Upper lobe of left lung (tissue), 6 donors: ENCODE measurements around the gene UQCC2. TPM values are rescaled to one million over a fixed set of nuclear protein-coding genes. Genes with fewer than 3 reads are reported as not detected.

Source experiments
- ATAC-seq, 2 donors: fragments of 200-7000 bp; cut with Tn5 transposase; one replicate each; pipeline ENCODE4 v1.9.1; 2022; ENCODE audit warnings: mild to moderate bottlenecking in 2 of 2, moderate library complexity in 2 of 2; ENCODE audit not compliant: low FRiP score in 2 of 2
- DNase-seq, 2 donors: peaks; one replicate each; pipeline ENCODE4 v3.0.0-alpha.2; 2019 to 2020
- H3K27ac ChIP-seq, 4 donors: fragments of 200-600 bp; sonication (generic); one replicate each; pipeline ENCODE4 v1.5.1; 2016 to 2019
- H3K27me3 ChIP-seq, 4 donors: fragments of 200-600 bp; sonication (generic); one replicate each; pipeline ENCODE4 v1.5.1; 2017 to 2019
- H3K36me3 ChIP-seq, 4 donors: fragments of 200-600 bp; sonication (generic); one replicate each; pipeline ENCODE4 v1.5.1; 2016 to 2019
- H3K4me1 ChIP-seq, 4 donors: fragments of 200-600 bp; sonication (generic); one replicate each; pipeline ENCODE4 v1.5.1; 2018 to 2019
- H3K4me3 ChIP-seq, 4 donors: fragments of 200-600 bp; sonication (generic); one replicate each; pipeline ENCODE4 v1.5.1; 2017 to 2019; ENCODE audit warnings: mild to moderate bottlenecking in 2 of 4, moderate library complexity in 1 of 4
- H3K9me3 ChIP-seq, 4 donors: fragments of 200-600 bp; sonication (generic); one replicate each; pipeline ENCODE4 v1.5.1; 2018 to 2019
- CTCF ChIP-seq, 6 experiments: fragments of 450-650 bp in 4 of 6; fragments of 200-600 bp in 2 of 6; sonication (generic) in 2 of 6; IDR thresholded peaks; one replicate each; pipeline ENCODE4 v1.5.1; 2016 to 2019; ENCODE audit warnings: antibody characterized with exemption in 6 of 6
- EP300 ChIP-seq, 4 donors: sonication (generic); formaldehyde crosslinking; IDR thresholded peaks; one replicate each; pipeline ENCODE4 v1.5.1; 2017; ENCODE audit warnings: antibody characterized with exemption in 4 of 4, control low read depth in 2 of 4
- POLR2A ChIP-seq, 4 donors: fragments of 450-650 bp; IDR thresholded peaks; one replicate each; pipeline ENCODE4 v1.5.1; 2016 to 2017; ENCODE audit warnings: antibody characterized with exemption in 4 of 4, mild to moderate bottlenecking in 2 of 4
- POLR2AphosphoS5 ChIP-seq, 2 donors: sonication (generic); formaldehyde crosslinking; IDR thresholded peaks; one replicate each; pipeline ENCODE4 v1.5.1; 2017; ENCODE audit warnings: antibody characterized with exemption in 2 of 2
- WGBS, 2 donors: methylation state at CpG; one replicate each; pipeline ENCODE4 v1.1.5; 2017 to 2018; 5-methylcytosine and 5-hydroxymethylcytosine counted together
- total RNA-seq, 6 donors: library from RNA; depleted of rRNA in 4 of 6; stranded (reverse); fragments of >200 nt in 4 of 6; gene quantifications; one replicate each; pipeline versions ENCODE4 v1.1.0 to v1.2.1, GENCODE V29; 2016 to 2021
- donor health status: DM: no; HTN: no; CAD: no; lungs with moderate emphysema.
- donor health status: DM: no; HTN: yes; CAD: no; lungs with severe emphysema.

UQCC2 gene
- total RNA-seq, 6 donors from 2014 or later, result 8.9 to 53.0 (median 18.2) TPM

GRCh38 chr6:33719326-33719987 is 8.0 kb upstream of the UQCC2 start:
- Histone ChIP-seq H3K4me3 (no peak overlapping the region), H3K27me3 (no peaks in the 10 kb centered on the region), H3K27ac (peak overlapping the region in 3 of 4 donors; percentile 1 to 52 (median 49)), H3K36me3 (no peaks in the 10 kb centered on the region), H3K4me1 (peaks cover 8 to 35% (median 22%) of the 10 kb centered on the region in 4 donors), H3K9me3 (no peaks in the 10 kb centered on the region)
- TF ChIP-seq POLR2AphosphoS5 (IDR thresholded peaks at IDR 0.05), result no peak
- no peak for TF ChIP-seq CTCF (IDR thresholded peaks at IDR 0.05)
- no peak for TF ChIP-seq POLR2A (IDR thresholded peaks at IDR 0.05)
- no peak for DNase-seq
- ATAC-seq, result peak in 1 of 2 donors; percentile 56
- WGBS, 2 donors, result 43 to 58% methylated on average over 11 of the region's 11 CpGs

GRCh38 chr6:33718713-33719112 is 7.2 kb upstream of the UQCC2 start:
- no peak for ATAC-seq
- no peaks in the 10 kb centered on the region for H3K27me3 ChIP-seq
- no peak overlapping the region for H3K4me3 ChIP-seq
- H3K4me1 ChIP-seq, result peaks cover 8 to 35% (median 22%) of the 10 kb centered on the region in 4 donors
- DNase-seq, result no peak
- no peaks in the 10 kb centered on the region for H3K36me3 ChIP-seq
- TF ChIP-seq POLR2A (IDR thresholded peaks at IDR 0.05) (no peak), CTCF (IDR thresholded peaks at IDR 0.05) (no peak), EP300 (IDR thresholded peaks at IDR 0.05) (no peak), POLR2AphosphoS5 (IDR thresholded peaks at IDR 0.05) (no peak)
- no peaks in the 10 kb centered on the region for H3K9me3 ChIP-seq
- WGBS, 2 donors, result 94 to 100% methylated on average over 2 of the region's 2 CpGs
- peak overlapping the region; percentile 1 to 52 (median 38) for H3K27ac ChIP-seq

GRCh38 chr6:33717934-33718455 is 6.5 kb upstream of the UQCC2 start:
- Histone ChIP-seq H3K4me3 (no peak overlapping the region), H3K27me3 (no peaks in the 10 kb centered on the region), H3K9me3 (no peaks in the 10 kb centered on the region), H3K36me3 (no peaks in the 10 kb centered on the region), H3K27ac (peak overlapping the region; percentile 26 to 61 (median 40)), H3K4me1 (peaks cover 8 to 35% (median 21%) of the 10 kb centered on the region in 4 donors)
- ATAC-seq, result peak in 1 of 2 donors; percentile 28
- 20 to 53% methylated on average over 6 of the region's 6 CpGs for WGBS, 2 donors
- TF ChIP-seq CTCF (IDR thresholded peaks at IDR 0.05) (no peak), EP300 (IDR thresholded peaks at IDR 0.05) (no peak), POLR2A (IDR thresholded peaks at IDR 0.05) (no peak), POLR2AphosphoS5 (IDR thresholded peaks at IDR 0.05) (no peak)
- no peak for DNase-seq

GRCh38 chr6:33716890-33717632 is 5.6 kb upstream of the UQCC2 start:
- peak overlapping the region in 2 of 4 donors; percentile 45 to 61 for H3K27ac ChIP-seq
- H3K27me3 ChIP-seq, result no peaks in the 10 kb centered on the region
- H3K9me3 ChIP-seq, result no peaks in the 10 kb centered on the region
- TF ChIP-seq CTCF (IDR thresholded peaks at IDR 0.05), result no peak
- no peak for TF ChIP-seq EP300 (IDR thresholded peaks at IDR 0.05)
- no peak for TF ChIP-seq POLR2AphosphoS5 (IDR thresholded peaks at IDR 0.05)
- no peak for TF ChIP-seq POLR2A (IDR thresholded peaks at IDR 0.05)
- H3K4me3 ChIP-seq, result no peak overlapping the region
- WGBS, 2 donors, result 63 to 70% methylated on average over 8 of the region's 8 CpGs
- ATAC-seq (no peak), DNase-seq (no peak)
- H3K4me1 ChIP-seq, result peaks cover 8 to 35% (median 22%) of the 10 kb centered on the region in 4 donors
- H3K36me3 ChIP-seq, result no peaks in the 10 kb centered on the region
